Activated CD4-positive, CD25-positive, alpha-beta regulatory T cell (primary cell): ENCODE measurements around the gene DUSP8.
"Not testable (repeated sequence)": the region's sequence is repeated elsewhere in the genome, so short reads cannot be mapped to it uniquely, and the experiment has no call there.

Source experiments
- DNase-seq, 4 experiments: peaks; one replicate each; lab custom pipeline; 2025; lab: John Stamatoyannopoulos, UW

The DUSP8 gene

GRCh38 chr11:1514336-1515061 lies 57.6 kb downstream of the DUSP8 start:
- no peak for DNase-seq

GRCh38 chr11:1513326-1514296 lies 58.5 kb downstream of the DUSP8 start:
- DNase-seq: no peak

GRCh38 chr11:1512531-1513258 lies 59.4 kb downstream of the DUSP8 start:
- not testable (repeated sequence) for DNase-seq

- DNase-seq: no peak
Observed at GRCh38 chr11:1511937-1512496, 60.1 kb downstream of the DUSP8 start.

- DNase-seq: no peak
Observed at GRCh38 chr11:1510928-1511327, 61.1 kb downstream of the DUSP8 start.

- not testable (repeated sequence) for DNase-seq
Observed at GRCh38 chr11:1510351-1510750, 61.7 kb downstream of the DUSP8 start.

GRCh38 chr11:1509626-1510255 lies 62.3 kb downstream of the DUSP8 start:
- DNase-seq: no peak

GRCh38 chr11:1508986-1509385 lies 63.1 kb downstream of the DUSP8 start:
- no peak for DNase-seq

- DNase-seq: no peak
Observed at GRCh38 chr11:1508491-1508891, 63.6 kb downstream of the DUSP8 start.

- DNase-seq: no peak
Observed at GRCh38 chr11:1507381-1508140, 64.5 kb downstream of the DUSP8 start.

GRCh38 chr11:1506981-1507380 lies 65.1 kb downstream of the DUSP8 start:
- no peak for DNase-seq

GRCh38 chr11:1505480-1505879 lies 66.6 kb downstream of the DUSP8 start:
- no peak for DNase-seq

- no peak for DNase-seq
Observed at GRCh38 chr11:1504581-1505290, 67.3 kb downstream of the DUSP8 start.

GRCh38 chr11:1504138-1504537 lies 67.9 kb downstream of the DUSP8 start:
- DNase-seq: no peak
